ENCODE data around the gene NAGLU. TPM values are rescaled to one million over a fixed set of nuclear protein-coding genes. Genes with fewer than 3 reads are reported as not detected.

NAGLU gene
- total and polyA plus RNA-seq, 2 of the 13 experiments (the other 11 are each of a cell fraction or from before 2014, with no cell fraction given) = 28.2 to 40.1 TPM

GRCh38 chr17:42519546-42520491, 16.2 kb upstream of the NAGLU start (continued):
- peak; percentile 30; the same call in 1 of the 2 replicates for TF ChIP-seq ZNF318 (CRISPR knock-in tag; IDR thresholded peaks at IDR 0.05)
- TF ChIP-seq MAFK (conservative IDR thresholded peaks at IDR 0.05 in 1 of 2, IDR thresholded peaks at IDR 0.05 in 1 of 2; ENCODE audit: low read length in 2 of 2) = 0 out of 4 replicates have a peak, but pooled peaks of 1 of the 2 experiments have one; percentile 23
- TF ChIP-seq KLF16 (CRISPR knock-in tag; IDR thresholded peaks at IDR 0.05) = 0 out of 4 replicates have a peak, but pooled peaks of 1 of the 2 experiments have one; percentile 42
- TF ChIP-seq RELA (CRISPR knock-in tag; IDR thresholded peaks at IDR 0.05) = no peak
- TF ChIP-seq GMEB2 (CRISPR knock-in tag; IDR thresholded peaks at IDR 0.05; ENCODE audit: low read depth) = no peak
- TF ChIP-seq ZNF256 (CRISPR knock-in tag; conservative IDR thresholded peaks at IDR 0.05) = no peak
- no peak for TF ChIP-seq ZNF598 (CRISPR knock-in tag; IDR thresholded peaks at IDR 0.05; ENCODE audit: borderline replicate concordance)
- peak; percentile 70 for TF ChIP-seq NR2F6 (IDR thresholded peaks at IDR 0.05)
- TF ChIP-seq NR2F6 (CRISPR knock-in tag; IDR thresholded peaks at IDR 0.05) = peak; percentile 44; the same call in 1 of the 2 replicates
- TF ChIP-seq PTBP1 (IDR thresholded peaks at IDR 0.05; ENCODE audit: low read depth, low read length, poor library complexity, severe bottlenecking) = no peak
- TF ChIP-seq BHLHE40 (IDR thresholded peaks at IDR 0.05; ENCODE audit: low read length) = peak; percentile 85
- TF ChIP-seq FOXM1 (CRISPR knock-in tag; IDR thresholded peaks at IDR 0.05) = no peak
- no peak for TF ChIP-seq ZNF780A (CRISPR knock-in tag; IDR thresholded peaks at IDR 0.05)
- peak; percentile 20; the same call in 1 of the 2 replicates for TF ChIP-seq ZC3H4 (CRISPR knock-in tag; IDR thresholded peaks at IDR 0.05; ENCODE audit: borderline replicate concordance)
- TF ChIP-seq CERS6 (CRISPR knock-in tag; IDR thresholded peaks at IDR 0.05) = no peak
- no peak for TF ChIP-seq HCFC1 (IDR thresholded peaks at IDR 0.05; ENCODE audit: low read depth, low read length)
- TF ChIP-seq MIER2 (CRISPR knock-in tag; IDR thresholded peaks at IDR 0.05) = no peak; the same call in 1 of the 2 replicates

Data from HepG2 (cell line).